ENCODE data around the gene TRAPPC11. TPM values are rescaled to one million over a fixed set of nuclear protein-coding genes. Genes with fewer than 3 reads are reported as not detected.

TRAPPC11 gene
- total and polyA plus RNA-seq, 2 of the 13 experiments (the other 11 are each of a cell fraction or from before 2014, with no cell fraction given): 18.0 to 23.2 TPM

GRCh38 chr4:183618681-183619080 is 40.4 kb upstream of the TRAPPC11 start (continued):
- TF ChIP-seq ZNF18 (CRISPR knock-in tag; IDR thresholded peaks at IDR 0.05; ENCODE audit: insufficient replicate concordance): no peak
- TF ChIP-seq CBFB (CRISPR knock-in tag; IDR thresholded peaks at IDR 0.05): no peak
- TF ChIP-seq MXD4 (CRISPR knock-in tag; IDR thresholded peaks at IDR 0.05): 0 out of 2 replicates have a peak, but pooled peaks have one; percentile 19
- TF ChIP-seq PRDM10 (CRISPR knock-in tag; IDR thresholded peaks at IDR 0.05; ENCODE audit: low read depth): 0 out of 2 replicates have a peak, but pooled peaks have one; percentile 31
- no peak for TF ChIP-seq ZNF841 (CRISPR knock-in tag; IDR thresholded peaks at IDR 0.05; ENCODE audit: borderline replicate concordance)
- no peak for TF ChIP-seq SMAD9 (CRISPR knock-in tag; IDR thresholded peaks at IDR 0.05)
- TF ChIP-seq TARDBP (CRISPR knock-in tag; IDR thresholded peaks at IDR 0.05): peak; percentile 78
- no peak for TF ChIP-seq ESRRA (CRISPR knock-in tag; IDR thresholded peaks at IDR 0.05; ENCODE audit: low read depth)
- no peak for TF ChIP-seq ZNF850 (CRISPR knock-in tag; conservative IDR thresholded peaks at IDR 0.05)
- no peak for TF ChIP-seq MXI1 (IDR thresholded peaks at IDR 0.05; ENCODE audit: borderline replicate concordance, low read depth, low read length)
- TF ChIP-seq MAFK (conservative IDR thresholded peaks at IDR 0.05 in 1 of 2, IDR thresholded peaks at IDR 0.05 in 1 of 2; ENCODE audit: low read length in 2 of 2): peak; percentile 24 to 49; a peak in 3 of 4 replicates
- no peak for TF ChIP-seq ZNF234 (CRISPR knock-in tag; conservative IDR thresholded peaks at IDR 0.05)
- peak; percentile 69; the same call in 1 of the 2 replicates for TF ChIP-seq RCOR2 (CRISPR knock-in tag; IDR thresholded peaks at IDR 0.05)
- TF ChIP-seq ZNF101 (CRISPR knock-in tag; IDR thresholded peaks at IDR 0.05; ENCODE audit: borderline replicate concordance, low read depth): no peak
- TF ChIP-seq ZNF792 (CRISPR knock-in tag; IDR thresholded peaks at IDR 0.05): peak; percentile 67; the same call in 1 of the 2 replicates
- no peak for TF ChIP-seq RBM22 (optimal IDR thresholded peaks at IDR 0.05; ENCODE audit: low read length)
- no peak for TF ChIP-seq NPAS2 (CRISPR knock-in tag; IDR thresholded peaks at IDR 0.05; ENCODE audit: borderline replicate concordance)
- TF ChIP-seq ETS1 (CRISPR knock-in tag; IDR thresholded peaks at IDR 0.05): no peak
- TF ChIP-seq, protein P1, sequence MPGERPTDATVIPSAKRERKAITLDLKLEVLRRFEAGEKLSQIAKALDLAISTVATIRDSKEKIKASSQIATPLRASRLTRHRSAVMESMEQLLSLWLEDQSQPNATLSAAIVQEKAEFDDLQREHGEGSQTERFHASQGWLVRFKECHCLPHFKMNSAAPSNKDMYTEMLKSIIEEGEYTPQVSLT (CRISPR knock-in tag; IDR thresholded peaks at IDR 0.05; ENCODE audit: borderline replicate concordance, low read depth): no peak
- TF ChIP-seq ZNF235 (CRISPR knock-in tag; IDR thresholded peaks at IDR 0.05; ENCODE audit: borderline replicate concordance): no peak
- TF ChIP-seq POLR2AphosphoS5 (IDR thresholded peaks at IDR 0.05; ENCODE audit: low read depth, low read length): no peak
- TF ChIP-seq ZNF746 (CRISPR knock-in tag; IDR thresholded peaks at IDR 0.05): 0 out of 2 replicates have a peak, but pooled peaks have one; percentile 21
- TF ChIP-seq MLX (CRISPR knock-in tag; IDR thresholded peaks at IDR 0.05): peak; percentile 63; the same call in 1 of the 2 replicates
- TF ChIP-seq ZNF496 (CRISPR knock-in tag; IDR thresholded peaks at IDR 0.05; ENCODE audit: insufficient replicate concordance): no peak
